ENCODE results near the gene FGFR3. TPM values are rescaled to one million over a fixed set of nuclear protein-coding genes. Genes with fewer than 3 reads are reported as not detected.

Gene FGFR3
- 1.2 TPM for polyA plus RNA-seq (ENCODE audit: insufficient read length)

- DNase-seq (ENCODE audit: low read depth): no peak
Measured at GRCh38 chr4:1792832-1793495, at the start of gene FGFR3. FGFR3 (plus strand) TSS chr4:1793293; CDS start chr4:1793935, 642 bp downstream.

GRCh38 chr4:1743551-1743950 is 49.5 kb upstream of the FGFR3 start:
- no peak for DNase-seq (ENCODE audit: low read depth)

GRCh38 chr4:1743975-1744374 is 49.1 kb upstream of the FGFR3 start:
- no peak for DNase-seq (ENCODE audit: low read depth)

- DNase-seq (ENCODE audit: low read depth): no peak
Measured at GRCh38 chr4:1744552-1744951, 48.5 kb upstream of the FGFR3 start.

GRCh38 chr4:1745165-1745564 is 47.9 kb upstream of the FGFR3 start:
- no peak for DNase-seq (ENCODE audit: low read depth)

- DNase-seq (ENCODE audit: low read depth): no peak
Measured at GRCh38 chr4:1745697-1746096, 47.4 kb upstream of the FGFR3 start.

GRCh38 chr4:1746265-1746691 is 46.8 kb upstream of the FGFR3 start:
- no peak for DNase-seq (ENCODE audit: low read depth)

GRCh38 chr4:1746919-1747602 is 46.0 kb upstream of the FGFR3 start:
- no peak for DNase-seq (ENCODE audit: low read depth)

GRCh38 chr4:1747603-1747967 is 45.5 kb upstream of the FGFR3 start:
- DNase-seq (ENCODE audit: low read depth): no peak

- no peak for DNase-seq (ENCODE audit: low read depth)
Measured at GRCh38 chr4:1748465-1748995, 44.6 kb upstream of the FGFR3 start.

- DNase-seq (ENCODE audit: low read depth): no peak
Measured at GRCh38 chr4:1749370-1749769, 43.7 kb upstream of the FGFR3 start.

GRCh38 chr4:1749826-1750225 is 43.3 kb upstream of the FGFR3 start:
- no peak for DNase-seq (ENCODE audit: low read depth)

- DNase-seq (ENCODE audit: low read depth): no peak
Measured at GRCh38 chr4:1750381-1751154, 42.5 kb upstream of the FGFR3 start.

- DNase-seq (ENCODE audit: low read depth): no peak
Measured at GRCh38 chr4:1751155-1751918, 41.8 kb upstream of the FGFR3 start.

- no peak for DNase-seq (ENCODE audit: low read depth)
Measured at GRCh38 chr4:1751919-1752283, 41.2 kb upstream of the FGFR3 start.

- DNase-seq (ENCODE audit: low read depth): no peak
Measured at GRCh38 chr4:1752284-1753041, 40.6 kb upstream of the FGFR3 start.

GRCh38 chr4:1753294-1753696 is 39.8 kb upstream of the FGFR3 start:
- DNase-seq (ENCODE audit: low read depth): no peak

GRCh38 chr4:1753697-1754311 is 39.3 kb upstream of the FGFR3 start:
- DNase-seq (ENCODE audit: low read depth): no peak

- no peak for DNase-seq (ENCODE audit: low read depth)
Measured at GRCh38 chr4:1754336-1754735, 38.8 kb upstream of the FGFR3 start.

- DNase-seq (ENCODE audit: low read depth): no peak
Measured at GRCh38 chr4:1755297-1755696, 37.8 kb upstream of the FGFR3 start.

- no peak for DNase-seq (ENCODE audit: low read depth)
Measured at GRCh38 chr4:1756079-1756478, 37.0 kb upstream of the FGFR3 start.

Data from forelimb muscle (tissue), 1 donor.